ENCODE data around the gene TYROBP.
A peak's percentile ranks its signal among the peaks of the same experiment; 100 is the strongest.

TYROBP gene

DNA sequence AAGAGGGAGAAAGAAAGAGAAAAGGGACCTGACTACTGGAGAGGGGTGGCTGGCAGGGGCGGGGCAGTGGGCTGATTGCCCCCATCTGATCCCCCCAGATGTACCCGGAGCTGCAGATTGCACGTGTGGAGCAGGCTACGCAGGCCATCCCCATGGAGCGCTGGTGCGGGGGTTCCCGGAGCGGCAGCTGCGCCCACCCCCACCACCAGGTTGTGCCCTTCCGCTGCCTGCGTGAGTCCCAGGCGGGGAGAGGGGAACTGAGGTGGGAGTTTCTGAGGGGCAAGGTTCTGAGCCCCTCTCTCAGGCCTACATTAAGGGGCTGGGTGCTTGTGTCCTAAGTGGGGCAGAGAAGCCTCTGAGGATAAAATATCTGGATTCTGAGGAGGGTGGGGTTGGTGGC is 37.3 kb downstream of the TYROBP start:
- DNase-seq (ENCODE audit: extremely low spot score), result no peak
- ChIA-PET POLR2A (interaction anchor here (2.2 kb wide), 1 partner anchor 223 kb away, joined by 8 read pairs; the partner anchor contains the start of gene COX6B1), CTCF (interaction anchor here (1.6 kb wide), 1 partner anchor 60 kb away, joined by 4 read pairs; no protein-coding TSS in a partner anchor)
- TF ChIP-seq SP1 (IDR thresholded peaks at IDR 0.05) (no peak), SUZ12 (IDR thresholded peaks at IDR 0.05) (no peak), ELF4 (IDR thresholded peaks at IDR 0.05) (no peak), FOXM1 (IDR thresholded peaks at IDR 0.05; ENCODE audit: borderline replicate concordance) (no peak), L3MBTL2 (conservative IDR thresholded peaks at IDR 0.05) (no peak), HDGF (IDR thresholded peaks at IDR 0.05; ENCODE audit: borderline replicate concordance) (no peak), ZNF384 (IDR thresholded peaks at IDR 0.05) (no peak), FOXK2 (IDR thresholded peaks at IDR 0.05) (no peak), TARDBP (IDR thresholded peaks at IDR 0.05) (no peak), NFRKB (IDR thresholded peaks at IDR 0.05) (no peak), ARNT (IDR thresholded peaks at IDR 0.05) (no peak), BHLHE40 (IDR thresholded peaks at IDR 0.05; ENCODE audit: borderline replicate concordance) (no peak), CTBP1 (IDR thresholded peaks at IDR 0.05; ENCODE audit: borderline replicate concordance) (no peak), FOXA1 (IDR thresholded peaks at IDR 0.05) (no peak), LEF1 (IDR thresholded peaks at IDR 0.05; ENCODE audit: borderline replicate concordance) (no peak)
- TF ChIP-seq, protein P1, sequence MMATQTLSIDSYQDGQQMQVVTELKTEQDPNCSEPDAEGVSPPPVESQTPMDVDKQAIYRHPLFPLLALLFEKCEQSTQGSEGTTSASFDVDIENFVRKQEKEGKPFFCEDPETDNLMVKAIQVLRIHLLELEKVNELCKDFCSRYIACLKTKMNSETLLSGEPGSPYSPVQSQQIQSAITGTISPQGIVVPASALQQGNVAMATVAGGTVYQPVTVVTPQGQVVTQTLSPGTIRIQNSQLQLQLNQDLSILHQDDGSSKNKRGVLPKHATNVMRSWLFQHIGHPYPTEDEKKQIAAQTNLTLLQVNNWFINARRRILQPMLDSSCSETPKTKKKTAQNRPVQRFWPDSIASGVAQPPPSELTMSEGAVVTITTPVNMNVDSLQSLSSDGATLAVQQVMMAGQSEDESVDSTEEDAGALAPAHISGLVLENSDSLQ (IDR thresholded peaks at IDR 0.05), result no peak

DNA sequence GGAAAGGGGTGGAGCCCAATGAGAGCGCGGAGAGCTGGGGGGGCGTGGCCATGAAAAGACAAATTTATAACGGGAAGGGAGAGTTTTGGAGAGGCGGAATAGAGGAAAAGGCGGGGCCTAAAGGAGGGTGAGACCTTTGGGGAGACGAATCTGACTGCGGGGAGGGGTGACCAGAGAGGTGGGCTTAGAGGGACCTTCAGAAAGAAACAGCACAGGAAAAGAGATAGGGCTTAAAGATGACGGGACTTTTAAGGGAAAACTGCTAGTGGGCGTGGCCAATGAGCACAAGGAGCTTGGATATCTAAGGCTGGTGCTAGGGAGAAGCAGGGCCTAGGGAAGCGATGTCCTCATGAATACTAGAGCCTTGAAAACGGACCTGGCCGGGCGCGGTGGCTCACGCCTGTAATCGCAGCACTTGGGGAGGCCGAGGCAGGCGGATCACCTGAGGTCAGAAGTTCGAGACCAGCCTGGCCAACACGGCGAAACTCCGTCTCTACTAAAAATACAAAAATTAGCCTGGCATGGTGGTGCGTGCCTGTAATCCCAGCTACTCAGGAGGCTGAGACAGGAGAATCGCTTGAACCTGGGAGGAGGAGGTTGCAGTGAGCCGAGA is 37.9 kb downstream of the TYROBP start:
- ChIA-PET CTCF (interaction anchor here (0.6 to 1.6 kb wide), 2 partner anchors 61 to 256 kb away, joined by 4 to 5 read pairs; no protein-coding TSS in a partner anchor), POLR2A (interaction anchor here (0.6 to 2.7 kb wide), 6 partner anchors 30 to 222 kb away, joined by 3 to 10 read pairs (median 4); partner anchors contain the start of genes COX6B1, LIN37, NFKBID and PSENEN)
- DNase-seq (ENCODE audit: extremely low spot score), result peak; percentile 79

DNA sequence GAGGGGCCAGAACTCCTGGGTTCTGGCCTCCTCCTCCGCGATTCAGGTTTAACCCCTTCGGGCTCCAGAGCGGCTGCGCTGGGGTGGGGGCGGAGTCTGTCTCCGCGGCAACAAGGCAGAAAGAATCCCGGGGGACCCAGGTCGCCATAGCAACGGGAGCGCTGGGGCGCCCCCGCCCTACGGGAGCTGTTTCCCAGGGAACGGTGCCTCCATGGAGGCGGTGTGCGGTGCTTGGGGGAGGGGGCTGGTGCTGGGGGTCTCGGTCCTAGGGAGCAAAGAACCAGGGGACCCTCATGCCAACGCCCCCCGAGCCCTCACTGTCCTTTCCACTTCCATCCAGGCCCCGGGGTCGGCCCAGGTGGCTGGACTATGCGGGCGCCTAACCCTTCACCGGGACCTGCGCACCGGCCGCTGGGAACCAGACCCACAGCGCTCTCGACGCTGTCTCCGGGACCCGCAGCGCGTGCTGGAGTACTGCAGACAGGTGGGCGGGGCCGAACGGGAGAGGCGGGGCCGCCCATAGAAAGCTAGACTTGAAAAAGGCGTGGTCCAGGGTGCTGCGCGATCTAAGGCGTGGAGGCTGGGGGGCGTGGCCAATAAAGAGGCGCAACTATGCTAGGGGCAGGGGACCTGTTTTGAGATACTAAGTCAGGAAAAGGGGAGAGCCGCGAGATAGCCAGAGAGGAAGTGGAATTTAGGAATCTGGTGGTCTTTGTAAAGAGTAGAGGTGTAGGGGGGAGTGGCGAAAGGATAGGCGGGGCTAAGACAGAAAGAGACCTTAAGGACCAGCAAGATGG is 38.6 kb downstream of the TYROBP start:
- CTCF ChIA-PET, result interaction anchor here (0.6 to 1.6 kb wide), 2 partner anchors 62 to 257 kb away, joined by 4 to 5 read pairs; no protein-coding TSS in a partner anchor
- DNase-seq (ENCODE audit: extremely low spot score), result peak; percentile 90
- no peak for TF ChIP-seq SP1 (IDR thresholded peaks at IDR 0.05)
- peak; percentile 94 for TF ChIP-seq L3MBTL2 (conservative IDR thresholded peaks at IDR 0.05)
- POLR2A ChIA-PET, result interaction anchor here (0.6 to 2.7 kb wide), 6 partner anchors 31 to 222 kb away, joined by 3 to 10 read pairs (median 4); partner anchors contain the start of genes COX6B1, LIN37, NFKBID and PSENEN

DNA sequence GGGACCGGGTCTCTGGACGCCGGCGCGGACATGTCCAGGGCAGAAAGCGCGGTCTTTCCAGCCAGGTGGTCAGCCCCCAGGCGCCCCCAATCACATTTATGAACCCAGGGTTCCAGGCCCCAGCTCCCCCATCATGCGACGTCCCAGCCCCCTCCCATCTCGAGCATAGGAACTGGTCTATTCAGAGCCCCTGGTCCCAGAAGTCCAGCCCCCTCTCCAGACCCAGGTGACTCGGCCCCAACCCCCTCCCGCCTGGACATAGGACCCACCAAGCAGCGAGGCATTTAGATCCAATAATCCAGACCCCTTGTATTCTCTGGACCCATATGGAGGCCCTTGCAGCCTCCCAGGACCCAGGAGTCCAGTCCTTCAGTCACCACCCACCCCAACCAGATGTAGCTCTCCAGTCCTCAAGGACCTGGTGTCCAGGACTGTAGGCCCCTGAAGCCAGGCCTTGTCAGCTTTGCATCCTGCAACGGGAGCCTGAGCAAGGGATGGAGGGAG is 39.2 kb downstream of the TYROBP start:
- POLR2A ChIA-PET, result interaction anchor here (1.1 to 2.7 kb wide), 3 partner anchors 62 to 221 kb away, joined by 6 to 10 read pairs (median 8); partner anchors contain the start of genes COX6B1 and LIN37
- CTCF ChIA-PET, result no interaction called here
- DNase-seq (ENCODE audit: extremely low spot score), result no peak
- TF ChIP-seq FOXK2 (IDR thresholded peaks at IDR 0.05), result no peak
- TF ChIP-seq FOXM1 (IDR thresholded peaks at IDR 0.05; ENCODE audit: borderline replicate concordance), result no peak
- no peak for TF ChIP-seq ARNT (IDR thresholded peaks at IDR 0.05)
- TF ChIP-seq HDGF (IDR thresholded peaks at IDR 0.05; ENCODE audit: borderline replicate concordance), result no peak
- TF ChIP-seq CTBP1 (IDR thresholded peaks at IDR 0.05; ENCODE audit: borderline replicate concordance), result no peak
- no peak for TF ChIP-seq BHLHE40 (IDR thresholded peaks at IDR 0.05; ENCODE audit: borderline replicate concordance)
- no peak for TF ChIP-seq TARDBP (IDR thresholded peaks at IDR 0.05)
- TF ChIP-seq L3MBTL2 (conservative IDR thresholded peaks at IDR 0.05), result no peak
- TF ChIP-seq NFRKB (IDR thresholded peaks at IDR 0.05), result no peak
- TF ChIP-seq ZNF384 (IDR thresholded peaks at IDR 0.05), result no peak
- TF ChIP-seq ELF4 (IDR thresholded peaks at IDR 0.05), result no peak
- no peak for TF ChIP-seq SP1 (IDR thresholded peaks at IDR 0.05)
- TF ChIP-seq, protein P1 (IDR thresholded peaks at IDR 0.05), result no peak
- no peak for TF ChIP-seq SUZ12 (IDR thresholded peaks at IDR 0.05)
- no peak for TF ChIP-seq LEF1 (IDR thresholded peaks at IDR 0.05; ENCODE audit: borderline replicate concordance)
- no peak for TF ChIP-seq FOXA1 (IDR thresholded peaks at IDR 0.05)

DNA sequence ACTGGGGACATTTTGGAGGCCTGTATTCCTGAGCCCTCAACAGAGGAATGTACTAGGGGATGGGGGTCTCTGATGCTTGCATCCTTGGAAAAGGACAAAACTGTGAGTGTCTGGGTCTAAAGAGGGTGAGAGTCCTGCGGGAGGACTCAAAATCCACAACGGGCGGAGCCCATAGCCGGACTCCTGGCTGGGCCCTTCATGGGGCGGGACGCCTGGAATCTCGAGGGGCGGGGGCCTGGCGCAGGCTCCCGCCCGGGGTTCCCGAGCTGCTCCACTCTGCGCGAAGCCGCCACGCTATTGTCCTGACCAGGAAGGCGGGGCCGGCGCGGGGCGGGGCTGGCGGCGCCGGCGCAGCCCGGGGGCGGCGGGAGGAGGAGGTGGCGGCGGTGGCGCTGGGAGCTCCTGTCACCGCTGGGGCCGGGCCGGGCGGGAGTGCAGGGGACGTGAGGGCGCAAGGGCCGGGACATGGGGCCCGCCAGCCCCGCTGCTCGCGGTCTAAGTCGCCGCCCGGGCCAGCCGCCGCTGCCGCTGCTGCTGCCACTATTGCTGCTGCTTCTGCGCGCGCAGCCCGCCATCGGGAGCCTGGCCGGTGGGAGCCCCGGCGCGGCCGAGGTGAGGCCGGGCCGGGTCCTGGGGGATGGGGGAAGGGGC is 39.8 kb downstream of the TYROBP start, which contains the start of gene APLP1:
Gene APLP1, plus strand, starts transcription at position 403 of the 651 bp plus-strand sequence. Its CDS starts 63 bp downstream, at position 466.
- ChIA-PET POLR2A (interaction anchor here (0.8 to 2.7 kb wide), 3 partner anchors 120 to 220 kb away, joined by 3 to 10 read pairs (median 8); partner anchors contain the start of genes COX6B1 and LIN37), CTCF (no interaction called here)
- TF ChIP-seq SUZ12 (IDR thresholded peaks at IDR 0.05), result no peak
- DNase-seq (ENCODE audit: extremely low spot score), result peak; percentile 59

DNA sequence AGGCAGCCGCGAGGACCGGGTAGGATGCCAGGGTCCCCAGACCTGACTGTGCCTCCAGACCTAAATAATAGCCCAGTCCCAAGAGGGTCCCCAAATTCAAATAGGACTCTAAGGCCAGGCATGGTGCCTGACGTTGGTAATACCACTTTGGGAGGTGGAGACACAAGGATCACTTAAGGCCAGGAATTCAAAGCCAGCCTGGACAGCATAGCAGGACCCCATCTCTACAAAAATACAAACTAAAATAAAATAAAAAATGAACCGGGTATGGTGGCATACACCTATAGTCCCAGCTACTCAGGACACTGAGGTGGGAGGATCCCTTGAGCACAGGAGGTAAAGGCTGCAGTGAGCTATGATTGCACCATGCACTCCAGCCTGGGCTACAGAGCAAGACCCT is 45.1 kb downstream of the TYROBP start:
- CTCF ChIA-PET, result no interaction called here
- DNase-seq (ENCODE audit: extremely low spot score), result no peak
- TF ChIP-seq L3MBTL2 (conservative IDR thresholded peaks at IDR 0.05) (no peak), CTBP1 (IDR thresholded peaks at IDR 0.05; ENCODE audit: borderline replicate concordance) (no peak), ELF4 (IDR thresholded peaks at IDR 0.05) (no peak), NFRKB (IDR thresholded peaks at IDR 0.05) (no peak), HDGF (IDR thresholded peaks at IDR 0.05; ENCODE audit: borderline replicate concordance) (no peak), ZNF384 (IDR thresholded peaks at IDR 0.05) (no peak)
- POLR2A ChIA-PET, result no interaction called here
